IMR-90 (cell line): ENCODE measurements around the gene WDR1.

Source experiments
- BHLHE40 ChIP-seq: fragments of 150-350 bp; IDR thresholded peaks from 2 replicates; pipeline ENCODE4 v1.6.1; 2016; ENCODE audit warnings: mild to moderate bottlenecking, low read depth, low read length
- CEBPB ChIP-seq: IDR thresholded peaks from 2 replicates; pipeline ENCODE4 v1.6.1; 2012; ENCODE audit warnings: low read depth, low read length, improper control_type of control experiment
- MAFK ChIP-seq: IDR thresholded peaks from 2 replicates; pipeline ENCODE4 v1.6.1; 2012; ENCODE audit warnings: low read depth, low read length, improper control_type of control experiment
- MAZ ChIP-seq: IDR thresholded peaks from 2 replicates; pipeline ENCODE4 v1.6.1; 2012; ENCODE audit warnings: low read depth, mild to moderate bottlenecking, low read length, improper control_type of control experiment, moderate library complexity, borderline replicate concordance
- MXI1 ChIP-seq: IDR thresholded peaks from 2 replicates; pipeline ENCODE4 v1.6.1; 2012; ENCODE audit warnings: low read depth, mild to moderate bottlenecking, low read length, moderate library complexity, borderline replicate concordance
- NFE2L2 ChIP-seq: fragments of 150-350 bp; IDR thresholded peaks from 2 replicates; pipeline ENCODE4 v1.6.1; 2016; ENCODE audit warnings: low read depth, mild to moderate bottlenecking, low read length
- POLR2A ChIP-seq: IDR thresholded peaks from 2 replicates; pipeline ENCODE4 v1.6.1; 2012; ENCODE audit warnings: mild to moderate bottlenecking, low read depth, low read length
- RAD21 ChIP-seq: IDR thresholded peaks from 2 replicates; pipeline ENCODE4 v1.6.1; 2012; ENCODE audit warnings: low read length, improper control_type of control experiment
- RCOR1 ChIP-seq: IDR thresholded peaks from 2 replicates; pipeline ENCODE4 v1.6.1; 2012; ENCODE audit warnings: mild to moderate bottlenecking, low read length, improper control_type of control experiment; ENCODE audit not compliant: insufficient replicate concordance
- RFX5 ChIP-seq: IDR thresholded peaks from 2 replicates; pipeline ENCODE4 v1.8.0; 2012; ENCODE audit warnings: low read depth, mild to moderate bottlenecking, low read length, moderate library complexity
- TF ChIP-seq, protein P1 (sequence below): conservative IDR thresholded peaks from 2 replicates; pipeline ENCODE4 v1.5.1; 2012; ENCODE audit warnings: mild to moderate bottlenecking, low read depth, low read length, improper control_type of control experiment
- TF ChIP-seq, protein P2 (sequence below): fragments of 150-350 bp; IDR thresholded peaks from 2 replicates; pipeline ENCODE4 v1.6.1; 2017; ENCODE audit warnings: mild to moderate bottlenecking, antibody characterized with exemption, low read length, low read depth
- TF ChIP-seq, protein P3 (sequence below): fragments of 150-350 bp; IDR thresholded peaks from 2 replicates; pipeline ENCODE4 v1.6.1; 2016; ENCODE audit warnings: low read depth, mild to moderate bottlenecking, low read length, moderate library complexity, borderline replicate concordance

DNA sequence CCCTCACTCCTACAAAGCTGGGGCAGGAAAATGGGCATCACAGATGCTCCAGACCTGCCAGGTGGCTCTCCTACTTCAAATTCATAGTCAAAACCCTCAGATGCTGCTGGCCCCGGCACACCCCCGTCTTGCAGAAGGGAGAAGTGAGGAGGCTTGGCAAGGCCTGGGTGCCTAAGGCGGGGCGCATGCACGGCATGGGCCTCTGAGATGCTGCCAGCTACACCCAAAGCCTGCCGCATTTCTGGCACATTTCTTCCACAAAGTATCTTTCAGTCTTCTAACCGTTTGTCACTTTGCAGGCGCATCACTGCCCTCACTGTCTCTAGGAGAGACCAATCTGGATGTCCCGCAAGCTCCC is 19.6 kb downstream of the WDR1 start:
- TF ChIP-seq, protein P1, sequence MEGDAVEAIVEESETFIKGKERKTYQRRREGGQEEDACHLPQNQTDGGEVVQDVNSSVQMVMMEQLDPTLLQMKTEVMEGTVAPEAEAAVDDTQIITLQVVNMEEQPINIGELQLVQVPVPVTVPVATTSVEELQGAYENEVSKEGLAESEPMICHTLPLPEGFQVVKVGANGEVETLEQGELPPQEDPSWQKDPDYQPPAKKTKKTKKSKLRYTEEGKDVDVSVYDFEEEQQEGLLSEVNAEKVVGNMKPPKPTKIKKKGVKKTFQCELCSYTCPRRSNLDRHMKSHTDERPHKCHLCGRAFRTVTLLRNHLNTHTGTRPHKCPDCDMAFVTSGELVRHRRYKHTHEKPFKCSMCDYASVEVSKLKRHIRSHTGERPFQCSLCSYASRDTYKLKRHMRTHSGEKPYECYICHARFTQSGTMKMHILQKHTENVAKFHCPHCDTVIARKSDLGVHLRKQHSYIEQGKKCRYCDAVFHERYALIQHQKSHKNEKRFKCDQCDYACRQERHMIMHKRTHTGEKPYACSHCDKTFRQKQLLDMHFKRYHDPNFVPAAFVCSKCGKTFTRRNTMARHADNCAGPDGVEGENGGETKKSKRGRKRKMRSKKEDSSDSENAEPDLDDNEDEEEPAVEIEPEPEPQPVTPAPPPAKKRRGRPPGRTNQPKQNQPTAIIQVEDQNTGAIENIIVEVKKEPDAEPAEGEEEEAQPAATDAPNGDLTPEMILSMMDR = no peak
- TF ChIP-seq RFX5 = no peak
- TF ChIP-seq MAFK = no peak
- TF ChIP-seq, protein P2, sequence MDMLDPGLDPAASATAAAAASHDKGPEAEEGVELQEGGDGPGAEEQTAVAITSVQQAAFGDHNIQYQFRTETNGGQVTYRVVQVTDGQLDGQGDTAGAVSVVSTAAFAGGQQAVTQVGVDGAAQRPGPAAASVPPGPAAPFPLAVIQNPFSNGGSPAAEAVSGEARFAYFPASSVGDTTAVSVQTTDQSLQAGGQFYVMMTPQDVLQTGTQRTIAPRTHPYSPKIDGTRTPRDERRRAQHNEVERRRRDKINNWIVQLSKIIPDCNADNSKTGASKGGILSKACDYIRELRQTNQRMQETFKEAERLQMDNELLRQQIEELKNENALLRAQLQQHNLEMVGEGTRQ = no peak
- TF ChIP-seq POLR2A = no peak
- no peak for TF ChIP-seq MAZ
- no peak for TF ChIP-seq NFE2L2
- no peak for TF ChIP-seq RCOR1
- TF ChIP-seq MXI1 = no peak
- TF ChIP-seq BHLHE40 = no peak
- TF ChIP-seq RAD21 = no peak
- no peak for TF ChIP-seq CEBPB
- TF ChIP-seq, protein P3, sequence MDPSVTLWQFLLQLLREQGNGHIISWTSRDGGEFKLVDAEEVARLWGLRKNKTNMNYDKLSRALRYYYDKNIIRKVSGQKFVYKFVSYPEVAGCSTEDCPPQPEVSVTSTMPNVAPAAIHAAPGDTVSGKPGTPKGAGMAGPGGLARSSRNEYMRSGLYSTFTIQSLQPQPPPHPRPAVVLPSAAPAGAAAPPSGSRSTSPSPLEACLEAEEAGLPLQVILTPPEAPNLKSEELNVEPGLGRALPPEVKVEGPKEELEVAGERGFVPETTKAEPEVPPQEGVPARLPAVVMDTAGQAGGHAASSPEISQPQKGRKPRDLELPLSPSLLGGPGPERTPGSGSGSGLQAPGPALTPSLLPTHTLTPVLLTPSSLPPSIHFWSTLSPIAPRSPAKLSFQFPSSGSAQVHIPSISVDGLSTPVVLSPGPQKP = no peak
